Mesodermal cell (in vitro differentiated cells): ENCODE data around the gene CACNA1B.

Experiments
- H3K27ac ChIP-seq: 2 replicates; pipeline ENCODE4 v1.7.0; 2013; ENCODE audit warnings: mild to moderate bottlenecking, low read depth, low read length, moderate library complexity; ENCODE audit not compliant: severe bottlenecking
- H3K36me3 ChIP-seq: 2 replicates; pipeline ENCODE4 v1.7.1; 2013; ENCODE audit warnings: mild to moderate bottlenecking, low read length, moderate library complexity; ENCODE audit not compliant: control insufficient read depth, insufficient read depth
- H3K4me1 ChIP-seq: one replicate; pipeline ENCODE4 v1.7.1; 2013; ENCODE audit warnings: mild to moderate bottlenecking, low read length; ENCODE audit not compliant: insufficient read depth, control insufficient read depth, poor library complexity, severe bottlenecking
- H3K4me3 ChIP-seq: 2 replicates; pipeline ENCODE4 v1.7.0; 2013; ENCODE audit warnings: low read length, control low read depth, mild to moderate bottlenecking; ENCODE audit not compliant: insufficient read depth, poor library complexity, severe bottlenecking; ENCODE audit errors: extremely low read depth
- H3K9me3 ChIP-seq: 2 replicates; pipeline ENCODE4 v1.7.1; 2013; ENCODE audit warnings: mild to moderate bottlenecking, low read length, moderate library complexity; ENCODE audit not compliant: control insufficient read depth
- WGBS, 2 experiments: methylation state at CpG; one replicate each; pipeline ENCODE4 v1.1.5; 2013; ENCODE audit warnings: missing lambda C conversion rate in 2 of 2; ENCODE audit not compliant: insufficient coverage in 2 of 2; 5-methylcytosine and 5-hydroxymethylcytosine counted together

Gene CACNA1B

DNA sequence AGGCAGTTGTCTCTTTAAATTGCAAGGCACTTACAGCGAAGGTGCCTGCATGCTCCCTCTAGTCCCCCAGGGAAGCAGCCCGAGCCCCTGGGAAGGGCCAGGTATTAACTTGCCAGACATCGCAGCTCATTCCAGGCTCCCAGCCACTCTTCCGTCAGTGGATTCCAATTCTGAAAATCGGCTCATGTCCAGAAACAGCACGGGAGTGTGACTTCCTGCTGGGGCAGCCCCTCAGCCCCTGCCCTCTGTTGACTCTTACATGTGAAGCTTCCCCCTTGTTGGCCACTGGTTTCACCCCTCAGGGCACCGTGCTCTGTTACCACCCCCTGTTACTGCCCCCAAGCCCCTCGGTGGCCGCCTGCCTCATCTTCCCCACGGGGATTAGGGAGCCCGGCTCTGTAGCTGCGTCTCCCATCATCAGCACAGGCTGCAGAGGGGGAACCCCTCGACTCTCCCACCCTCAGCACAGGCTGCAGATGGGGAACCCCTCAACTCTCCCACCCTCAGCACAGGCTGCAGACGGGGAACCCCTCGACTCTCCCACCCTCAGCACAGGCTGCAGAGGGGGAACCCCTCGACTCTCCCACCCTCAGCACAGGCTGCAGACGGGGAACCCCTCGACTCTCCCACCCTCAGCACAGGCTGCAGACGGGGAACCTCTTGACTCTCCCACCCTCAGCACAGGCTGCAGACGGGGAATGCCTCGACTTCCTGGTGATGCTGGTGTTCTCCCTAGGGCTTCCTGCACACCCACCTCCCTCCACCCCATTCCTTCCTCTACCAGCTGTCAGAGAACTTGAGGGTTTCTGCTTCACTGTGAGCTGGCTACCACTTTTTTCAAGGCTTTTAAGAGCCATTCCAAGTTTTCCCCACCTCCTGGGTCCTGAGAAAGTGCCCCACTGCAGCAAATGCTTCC lies 11.1 kb upstream of the CACNA1B start:
- H3K36me3 ChIP-seq, result no peaks in the 10 kb centered on the region
- H3K4me1 ChIP-seq, result no peaks in the 10 kb centered on the region
- WGBS, 2 experiments, result 81 to 85% methylated on average over 17 to 19 of the region's 21 CpGs
- H3K9me3 ChIP-seq, result no peaks in the 10 kb centered on the region
- H3K27ac ChIP-seq, result no peak overlapping the region
- no peak overlapping the region for H3K4me3 ChIP-seq

DNA sequence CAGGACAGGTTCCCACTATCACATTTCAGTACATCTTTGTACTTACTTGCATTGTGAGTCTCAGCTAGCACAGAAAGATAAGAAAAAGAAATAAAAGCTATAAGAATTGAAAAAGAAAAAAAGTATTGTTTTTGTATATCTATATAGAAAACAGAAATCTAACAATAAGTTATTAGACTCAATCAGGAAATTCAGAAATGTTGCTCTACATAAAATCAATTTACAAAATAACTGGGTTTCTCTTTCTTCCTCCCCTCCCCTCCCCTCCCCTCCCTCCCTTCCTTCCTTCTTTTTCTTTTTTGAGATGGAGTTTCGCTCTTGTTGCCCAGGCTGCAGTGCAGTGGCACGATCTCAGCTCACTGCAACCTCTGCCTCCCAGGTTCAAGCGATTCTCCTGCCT lies 7.2 kb upstream of the CACNA1B start:
- 60 to 79% methylated on average over 1 to 2 of the region's 3 CpGs for WGBS, 2 experiments
- no peaks in the 10 kb centered on the region for H3K9me3 ChIP-seq

DNA sequence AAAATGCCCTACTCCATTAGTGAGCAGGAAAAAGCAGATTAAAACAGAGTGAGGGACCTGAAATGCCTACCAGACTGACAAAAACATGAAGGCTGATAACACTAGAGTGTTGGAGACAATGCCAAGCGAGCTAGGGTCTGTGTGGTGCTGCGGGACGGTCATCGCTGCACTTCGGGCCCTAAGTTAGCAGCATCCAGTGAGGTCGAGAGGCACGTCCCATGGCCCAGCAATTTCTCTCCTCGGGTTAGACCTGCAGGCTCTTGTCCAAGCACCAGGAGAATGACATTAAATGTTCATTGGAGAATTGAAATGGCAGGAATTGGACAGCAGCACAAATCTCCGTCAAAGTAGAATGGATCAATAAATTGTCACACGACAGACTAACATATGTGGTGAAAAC lies 5.3 kb upstream of the CACNA1B start:
- WGBS, 2 experiments, result 89% methylated on average over 9 to 10 of the region's 10 CpGs
- H3K36me3 ChIP-seq, result no peaks in the 10 kb centered on the region
- no peaks in the 10 kb centered on the region for H3K9me3 ChIP-seq
- H3K4me3 ChIP-seq, result no peak overlapping the region
- no peaks in the 10 kb centered on the region for H3K4me1 ChIP-seq
- H3K27ac ChIP-seq, result no peak overlapping the region

More for the DNA sequence above, 7.2 kb upstream of the CACNA1B start:
- H3K4me3 ChIP-seq, result no peak overlapping the region
- H3K4me1 ChIP-seq, result no peaks in the 10 kb centered on the region
- no peaks in the 10 kb centered on the region for H3K36me3 ChIP-seq
- no peak overlapping the region for H3K27ac ChIP-seq

DNA sequence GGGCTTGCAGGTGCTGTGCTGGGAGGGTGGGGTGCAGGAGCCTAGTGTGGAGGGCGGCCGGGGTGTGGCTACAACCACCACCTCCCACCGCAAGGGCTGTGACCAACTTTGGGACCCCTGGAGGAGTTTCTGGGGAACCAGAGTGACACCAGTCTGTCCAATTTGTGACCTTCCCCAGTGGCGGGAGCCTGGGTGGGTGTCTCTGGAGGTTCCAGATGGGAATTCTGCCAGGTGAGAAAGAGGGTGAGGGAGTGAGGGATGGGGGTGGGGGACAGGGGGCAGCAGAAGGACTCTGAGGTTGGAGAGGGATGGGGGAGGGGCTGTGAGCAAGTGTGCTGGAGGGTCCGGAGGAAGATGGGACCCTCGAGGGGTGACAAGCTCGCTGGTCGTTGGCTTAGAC lies 4.2 kb upstream of the CACNA1B start:
- 65 to 78% methylated on average over 4 to 5 of the region's 8 CpGs for whole genome bisulfite sequencing, 2 experiments
- Histone ChIP-seq H3K4me3 (no peak overlapping the region), H3K36me3 (no peaks in the 10 kb centered on the region), H3K9me3 (no peaks in the 10 kb centered on the region), H3K27ac (no peak overlapping the region), H3K4me1 (no peaks in the 10 kb centered on the region)

DNA sequence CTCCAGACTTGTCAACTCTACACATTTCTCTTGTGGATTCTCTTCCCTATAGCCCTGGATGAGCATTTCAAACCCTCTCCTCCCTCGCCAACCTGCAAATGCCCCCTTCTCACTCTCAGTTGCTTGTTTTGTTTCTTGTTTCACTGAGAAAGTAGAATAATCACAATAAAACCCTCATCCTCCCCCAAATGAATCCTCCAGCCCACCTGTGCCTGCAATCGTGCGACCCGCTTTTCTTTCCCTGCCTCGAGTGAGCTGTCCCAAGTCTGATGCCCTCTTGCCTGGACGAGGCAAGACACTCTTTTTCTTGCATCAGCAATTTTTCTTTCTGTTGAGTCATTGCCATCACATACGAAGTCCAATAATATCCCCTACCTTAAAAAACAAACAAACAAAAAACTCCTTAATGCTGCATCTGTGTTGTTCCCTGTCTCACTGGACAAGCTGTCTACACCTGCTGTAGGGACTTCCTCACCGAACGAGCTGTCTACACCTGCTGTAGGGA lies 3.7 kb upstream of the CACNA1B start:
- H3K4me1 ChIP-seq, result no peaks in the 10 kb centered on the region
- no peak overlapping the region for H3K27ac ChIP-seq
- WGBS, 2 experiments, result 78 to 86% methylated on average over 6 to 8 of the region's 9 CpGs
- H3K36me3 ChIP-seq, result no peaks in the 10 kb centered on the region
- H3K9me3 ChIP-seq, result no peaks in the 10 kb centered on the region
- no peak overlapping the region for H3K4me3 ChIP-seq

DNA sequence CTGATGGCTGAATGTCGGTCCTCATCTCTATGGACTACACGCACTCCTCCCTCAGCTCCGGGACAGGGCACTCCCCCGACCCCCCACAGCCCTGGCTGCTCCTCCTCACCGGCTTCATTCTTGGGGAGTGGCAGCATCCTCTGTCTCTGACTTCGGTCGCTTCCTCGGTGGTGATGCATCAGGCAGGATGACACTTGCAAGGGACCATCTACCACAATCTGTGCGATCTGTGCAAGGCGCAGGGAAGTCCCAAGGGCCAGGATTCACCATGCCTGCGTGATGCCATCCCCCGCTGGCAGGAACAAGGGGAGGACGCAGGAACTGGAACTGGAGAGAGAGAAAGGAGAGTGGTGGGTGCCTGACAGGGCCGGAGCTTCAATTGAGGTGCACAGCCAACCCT lies 2.2 kb upstream of the CACNA1B start:
- Histone ChIP-seq H3K9me3 (no peaks in the 10 kb centered on the region), H3K36me3 (no peaks in the 10 kb centered on the region), H3K27ac (no peak overlapping the region), H3K4me3 (no peak overlapping the region), H3K4me1 (no peaks in the 10 kb centered on the region)
- 72 to 84% methylated on average over 11 to 14 of the region's 14 CpGs for WGBS, 2 experiments

DNA sequence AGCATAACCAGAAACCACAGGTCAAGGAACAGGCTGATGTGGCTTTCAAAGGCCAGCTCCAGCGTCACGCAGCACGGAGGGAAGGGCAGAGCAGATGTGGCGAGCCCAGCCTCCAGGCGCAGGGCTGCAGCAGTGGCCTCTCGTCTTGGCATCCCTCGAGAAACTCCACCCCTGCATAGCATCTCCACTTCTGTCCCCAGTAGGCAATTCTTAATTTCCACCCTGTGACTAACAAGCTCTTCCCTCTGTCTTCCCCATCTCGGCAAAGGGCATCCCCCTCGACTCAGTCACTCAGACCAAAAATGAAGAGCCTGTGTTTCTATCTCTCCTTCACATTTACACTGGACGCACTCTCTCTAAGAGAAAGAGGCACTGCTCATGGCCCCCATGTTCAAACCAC lies 1.7 kb upstream of the CACNA1B start:
- no peaks in the 10 kb centered on the region for H3K4me1 ChIP-seq
- WGBS, 2 experiments, result 82 to 92% methylated on average over 10 of the region's 10 CpGs

DNA sequence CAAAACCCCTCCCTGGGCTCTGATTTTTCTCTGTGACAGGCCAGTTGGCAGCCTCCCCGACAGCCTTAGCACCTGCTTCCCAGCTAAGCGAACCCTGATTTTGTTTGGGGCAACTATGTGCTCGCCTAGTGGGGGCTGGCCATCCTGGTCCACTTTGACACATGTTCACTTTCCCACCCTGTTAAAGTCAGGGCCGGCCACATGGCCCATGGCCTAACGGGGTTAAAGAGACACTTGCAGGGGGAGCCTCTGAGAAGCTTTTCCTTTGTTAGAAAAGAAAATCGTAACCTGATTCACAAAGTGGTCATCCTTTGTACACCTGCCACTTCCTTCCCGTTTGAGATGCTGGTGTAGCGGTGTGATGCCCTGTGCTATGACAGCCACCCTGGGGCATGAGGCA lies 1.3 kb upstream of the CACNA1B start:
- Histone ChIP-seq H3K27ac (no peak overlapping the region), H3K36me3 (no peaks in the 10 kb centered on the region)
- 83% methylated on average over 6 to 8 of the region's 8 CpGs for WGBS, 2 experiments

More for the DNA sequence above, 1.7 kb upstream of the CACNA1B start:
- Histone ChIP-seq H3K36me3 (no peaks in the 10 kb centered on the region), H3K27ac (no peak overlapping the region), H3K4me3 (no peak overlapping the region), H3K9me3 (no peaks in the 10 kb centered on the region)

DNA sequence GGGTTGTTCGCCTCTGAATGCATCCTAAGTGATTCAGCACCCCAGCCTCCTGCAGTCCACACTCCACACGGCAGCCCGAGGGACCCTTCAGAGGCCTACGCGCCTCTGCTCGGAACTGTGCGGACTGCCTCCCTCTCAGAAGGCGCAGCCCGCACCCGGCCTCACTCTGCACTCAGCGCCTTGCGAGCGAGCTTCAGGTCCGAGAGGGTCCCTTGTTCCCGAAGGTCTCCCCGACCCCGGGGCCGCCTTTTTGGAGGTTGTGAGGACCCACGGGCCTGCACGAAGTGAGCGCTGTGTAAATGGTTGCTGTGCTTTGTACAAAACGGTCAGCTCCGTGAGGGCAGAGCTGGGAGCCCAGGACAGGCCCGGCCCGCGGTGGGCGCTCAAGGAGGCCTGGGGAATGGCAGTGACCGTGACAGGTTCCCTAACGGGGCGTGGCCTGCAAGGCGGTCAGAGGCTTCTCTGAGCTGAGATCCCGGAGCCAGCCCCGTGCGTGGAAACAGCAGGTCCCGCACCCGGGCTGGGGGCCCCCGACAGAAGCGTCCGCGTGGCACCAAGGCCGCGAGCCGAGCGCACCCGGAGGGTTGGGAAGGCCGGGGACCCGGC lies 698 bp upstream of the CACNA1B start:
- Histone ChIP-seq H3K27ac (no peak overlapping the region), H3K36me3 (no peaks in the 10 kb centered on the region), H3K4me1 (no peaks in the 10 kb centered on the region), H3K9me3 (no peaks in the 10 kb centered on the region), H3K4me3 (no peak overlapping the region)
- 79 to 80% methylated on average over 44 to 47 of the region's 47 CpGs for WGBS, 2 experiments

More for the DNA sequence above, 1.3 kb upstream of the CACNA1B start:
- Histone ChIP-seq H3K4me3 (no peak overlapping the region), H3K9me3 (no peaks in the 10 kb centered on the region), H3K4me1 (no peaks in the 10 kb centered on the region)

DNA sequence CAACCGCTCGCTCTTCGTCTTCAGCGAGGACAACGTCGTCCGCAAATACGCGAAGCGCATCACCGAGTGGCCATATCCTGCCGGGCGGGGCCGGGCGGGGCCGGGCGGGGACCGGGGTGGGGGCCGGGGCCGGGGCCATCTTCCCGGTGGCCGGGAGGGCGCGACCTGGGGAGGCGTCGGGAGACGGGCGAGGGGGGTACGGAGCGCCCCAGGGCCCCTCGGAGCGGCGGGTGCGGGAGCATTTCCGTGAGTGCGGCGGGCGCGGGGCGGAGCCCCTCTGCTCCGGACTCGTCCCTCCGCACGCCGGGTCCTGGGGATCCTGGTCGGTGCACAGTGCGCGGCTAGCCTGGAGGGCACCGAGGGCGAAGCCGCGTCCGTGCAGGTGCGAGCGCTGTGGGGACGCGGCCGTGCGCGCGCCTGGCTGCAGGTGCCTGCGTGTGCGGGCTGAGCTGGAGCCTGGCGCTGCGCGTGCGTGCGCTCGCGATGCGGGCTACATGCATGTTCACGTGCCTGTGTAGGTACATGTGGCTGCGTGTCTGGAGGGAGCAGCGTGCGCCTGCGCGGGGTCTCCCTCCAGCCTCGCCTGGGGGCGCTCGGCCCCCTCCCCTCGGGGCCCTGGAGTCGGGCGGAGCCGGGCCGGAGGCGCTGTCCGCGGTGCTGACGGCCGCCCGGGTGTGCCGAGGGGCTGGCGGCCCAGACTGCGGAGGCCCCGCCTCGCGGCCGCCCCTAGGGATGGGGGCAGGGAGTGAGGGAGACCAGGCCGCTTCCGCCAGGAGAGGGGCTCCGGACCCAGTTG lies 762 bp downstream of the CACNA1B start:
- no peak overlapping the region for H3K27ac ChIP-seq
- H3K4me1 ChIP-seq, result no peaks in the 10 kb centered on the region
- WGBS, 2 experiments, result 11 to 19% methylated on average over 68 to 80 of the region's 101 CpGs
- H3K9me3 ChIP-seq, result no peaks in the 10 kb centered on the region
- H3K36me3 ChIP-seq, result no peaks in the 10 kb centered on the region
- peak overlapping the region; percentile 26 for H3K4me3 ChIP-seq
